Neural cell (in vitro differentiated cells): ENCODE results near the gene RPRD1A. TPM values are rescaled to one million over a fixed set of nuclear protein-coding genes. Genes with fewer than 3 reads are reported as not detected.

ENCODE experiments used
- H2AFZ ChIP-seq: fragments of 200-600, 300-800 bp; sonication (generic), shearing (Covaris generic); 2 replicates; pipeline ENCODE4 v1.6.0; 2014; ENCODE audit warnings: low read depth, mild to moderate bottlenecking, antibody characterized with exemption, low read length, moderate library complexity
- H3F3A ChIP-seq: fragments of 200-600 bp; shearing (Covaris generic); 2 replicates; pipeline ENCODE4 v1.6.1; 2016; ENCODE audit warnings: mild to moderate bottlenecking, moderate library complexity, mixed read lengths, antibody characterized with exemption, low read length; ENCODE audit not compliant: insufficient read depth, poor library complexity, severe bottlenecking
- H3K27ac ChIP-seq: fragments of 200-600, 300-800 bp; sonication (generic), shearing (Covaris generic); 2 replicates; pipeline ENCODE4 v1.5.1; 2014; ENCODE audit warnings: mild to moderate bottlenecking, low read length, moderate library complexity
- H3K27me3 ChIP-seq: fragments of 300-800, 200-600 bp; sonication (generic), shearing (Covaris generic); 2 replicates; pipeline ENCODE4 v1.6.0; 2014; ENCODE audit warnings: mild to moderate bottlenecking, low read depth, low read length, moderate library complexity; ENCODE audit not compliant: insufficient read depth
- H3K36me3 ChIP-seq: fragments of 300-800, 200-600 bp; sonication (generic), shearing (Covaris generic); 2 replicates; pipeline ENCODE4 v1.5.1; 2014; ENCODE audit warnings: mild to moderate bottlenecking, antibody characterized with exemption, low read length, moderate library complexity; ENCODE audit not compliant: insufficient read depth
- H3K4me2 ChIP-seq: fragments of 300-800, 200-600 bp; sonication (generic), shearing (Covaris generic); 2 replicates; pipeline ENCODE4 v1.6.0; 2014; ENCODE audit warnings: mild to moderate bottlenecking, low read length
- H3K4me3 ChIP-seq: fragments of 300-800, 200-600 bp; sonication (generic), shearing (Covaris generic); 2 replicates; pipeline ENCODE4 v1.5.1; 2014; ENCODE audit warnings: mild to moderate bottlenecking, low read length, moderate library complexity
- H3K79me2 ChIP-seq: fragments of 200-600 bp; shearing (Covaris generic); replicated peaks from 2 replicates; pipeline ENCODE4 v1.6.0; 2014; ENCODE audit warnings: mild to moderate bottlenecking, low read length, moderate library complexity; ENCODE audit not compliant: insufficient read depth
- H3K9ac ChIP-seq: fragments of 300-800, 200-600 bp; sonication (generic), shearing (Covaris generic); 2 replicates; pipeline ENCODE4 v1.6.1; 2016; ENCODE audit warnings: mild to moderate bottlenecking, low read length, mixed read lengths
- H3K9me2 ChIP-seq: fragments of 200-600 bp; shearing (Covaris generic); 2 replicates; pipeline ENCODE4 v1.6.1; 2016; ENCODE audit warnings: mild to moderate bottlenecking, low read length, mixed read lengths; ENCODE audit not compliant: insufficient read depth
- H3K9me3 ChIP-seq: fragments of 200-600, 300-800 bp; sonication (generic), shearing (Covaris generic); 2 replicates; pipeline ENCODE4 v1.6.1; 2016; ENCODE audit warnings: mild to moderate bottlenecking, mixed run types, low read length, moderate library complexity, mixed read lengths
- H4K20me1 ChIP-seq: fragments of 200-600 bp; shearing (Covaris generic); 2 replicates; pipeline ENCODE4 v1.6.1; 2016; ENCODE audit warnings: mild to moderate bottlenecking, mixed run types; ENCODE audit not compliant: insufficient read depth
- EP300 ChIP-seq: fragments of 450-650 bp; conservative IDR thresholded peaks from 2 replicates; pipeline ENCODE4 v1.6.1; 2014; ENCODE audit warnings: antibody characterized with exemption, mild to moderate bottlenecking, moderate library complexity; ENCODE audit not compliant: poor library complexity, severe bottlenecking
- EZH2 ChIP-seq: fragments of 200-600, 300-800 bp; shearing (Covaris generic), sonication (generic); IDR thresholded peaks from 2 replicates; pipeline ENCODE4 v1.6.1; 2014; ENCODE audit warnings: antibody characterized with exemption, low read length, borderline replicate concordance, mild to moderate bottlenecking; ENCODE audit not compliant: insufficient read depth, poor library complexity, severe bottlenecking
- MXI1 ChIP-seq: fragments of 450-650 bp; conservative IDR thresholded peaks from 2 replicates; pipeline ENCODE4 v1.6.1; 2014; ENCODE audit warnings: antibody characterized with exemption, mild to moderate bottlenecking; ENCODE audit not compliant: poor library complexity, severe bottlenecking
- POLR2AphosphoS5 ChIP-seq: IDR thresholded peaks from 2 replicates; pipeline ENCODE4 v1.6.1; 2012
- RAD21 ChIP-seq: fragments of 450-650 bp; conservative IDR thresholded peaks from 2 replicates; pipeline ENCODE4 v1.6.1; 2014; ENCODE audit warnings: antibody characterized with exemption, mild to moderate bottlenecking, moderate library complexity
- SMC3 ChIP-seq: fragments of 450-650 bp; conservative IDR thresholded peaks from 2 replicates; pipeline ENCODE4 v1.6.1; 2014; ENCODE audit warnings: antibody characterized with exemption, mild to moderate bottlenecking, moderate library complexity; ENCODE audit not compliant: poor library complexity
- TAF1 ChIP-seq: IDR thresholded peaks from 2 replicates; pipeline ENCODE4 v1.6.1; 2012; ENCODE audit warnings: low read depth
- polyA plus RNA-seq: library from polyadenylated mRNA; depleted of rRNA; stranded (reverse); fragments of >200 nt; gene quantifications from 2 replicates; pipeline ENCODE4 v1.2.3, GENCODE V29; 2014
- TF ChIP-seq, protein P1 (sequence below): fragments of 450-650 bp; IDR thresholded peaks from 2 replicates; pipeline ENCODE4 v1.5.1; 2014; ENCODE audit warnings: antibody characterized with exemption, mild to moderate bottlenecking, moderate library complexity; ENCODE audit not compliant: poor library complexity, severe bottlenecking
- TF ChIP-seq, protein P2 (sequence below): IDR thresholded peaks from 2 replicates; pipeline ENCODE4 v1.6.1; 2012; ENCODE audit warnings: borderline replicate concordance

The RPRD1A gene
- polyA plus RNA-seq, 1 donor from 2014 or later = 129 TPM

DNA sequence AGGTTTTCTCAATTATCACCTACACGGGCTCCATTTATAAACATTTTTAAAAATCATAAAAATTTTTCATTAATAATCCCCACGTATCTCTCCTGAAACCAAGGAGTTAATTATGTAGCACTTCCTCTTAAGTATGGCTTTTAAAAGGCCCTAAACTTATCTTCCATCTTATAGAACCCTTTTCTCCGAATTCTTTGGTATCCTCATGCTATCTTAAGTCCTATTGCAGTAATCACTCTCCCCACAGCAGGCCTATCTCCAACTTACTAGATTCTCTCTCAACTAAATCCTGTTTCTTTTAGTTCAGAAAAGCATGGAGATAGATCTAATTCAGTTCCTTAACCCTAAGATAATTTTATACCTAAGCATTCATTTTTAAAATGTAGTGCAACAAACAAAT lies 26.2 kb downstream of the RPRD1A start:
- TF ChIP-seq EP300 (no peak), EZH2 (no peak), MXI1 (no peak)
- H3K4me3 ChIP-seq = no peak overlapping the region
- no peaks in the 10 kb centered on the region for H3K27me3 ChIP-seq
- no peaks in the 10 kb centered on the region for H3F3A ChIP-seq
- no peak overlapping the region for H3K4me2 ChIP-seq
- H3K36me3 ChIP-seq = peaks cover 4% of the 10 kb centered on the region
- no peak overlapping the region for H2AFZ ChIP-seq
- no peaks in the 10 kb centered on the region for H4K20me1 ChIP-seq
- H3K27ac ChIP-seq = no peak overlapping the region
- no peak overlapping the region for H3K9ac ChIP-seq
- no peaks in the 10 kb centered on the region for H3K9me2 ChIP-seq
- H3K79me2 ChIP-seq = peaks cover 74% of the 10 kb centered on the region
- peaks cover 5% of the 10 kb centered on the region for H3K9me3 ChIP-seq

DNA sequence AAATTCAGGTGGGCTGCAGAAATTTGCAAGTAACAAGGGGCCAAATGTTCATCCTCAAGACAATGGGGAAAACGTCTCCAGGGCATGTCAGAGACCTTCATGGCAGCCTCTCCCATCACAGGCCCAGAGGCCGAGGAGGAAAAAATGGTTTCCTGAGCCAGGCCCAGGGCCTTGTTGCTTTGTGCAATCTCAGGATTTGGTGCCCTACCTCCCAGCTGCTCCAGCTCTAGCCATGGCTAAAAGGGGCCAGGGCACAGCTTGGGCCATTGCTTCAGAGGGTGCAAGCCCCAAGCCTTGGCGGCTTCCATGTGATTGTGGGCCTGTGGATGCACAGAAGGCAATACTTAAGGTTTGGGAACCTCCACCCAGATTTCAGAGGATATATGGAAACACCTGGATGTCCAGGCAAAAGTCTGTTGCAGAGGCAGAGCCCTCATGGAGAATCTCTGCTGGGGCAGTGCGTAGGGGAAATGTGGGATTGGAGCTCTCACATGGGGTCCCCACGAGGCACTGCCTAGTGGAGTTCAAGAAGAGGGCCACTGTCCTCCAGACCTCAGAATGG lies 29.2 kb downstream of the RPRD1A start:
- H2AFZ ChIP-seq = no peak overlapping the region
- H3K79me2 ChIP-seq = peaks cover 72% of the 10 kb centered on the region
- TF ChIP-seq RAD21 = no peak
- TF ChIP-seq, protein P1, sequence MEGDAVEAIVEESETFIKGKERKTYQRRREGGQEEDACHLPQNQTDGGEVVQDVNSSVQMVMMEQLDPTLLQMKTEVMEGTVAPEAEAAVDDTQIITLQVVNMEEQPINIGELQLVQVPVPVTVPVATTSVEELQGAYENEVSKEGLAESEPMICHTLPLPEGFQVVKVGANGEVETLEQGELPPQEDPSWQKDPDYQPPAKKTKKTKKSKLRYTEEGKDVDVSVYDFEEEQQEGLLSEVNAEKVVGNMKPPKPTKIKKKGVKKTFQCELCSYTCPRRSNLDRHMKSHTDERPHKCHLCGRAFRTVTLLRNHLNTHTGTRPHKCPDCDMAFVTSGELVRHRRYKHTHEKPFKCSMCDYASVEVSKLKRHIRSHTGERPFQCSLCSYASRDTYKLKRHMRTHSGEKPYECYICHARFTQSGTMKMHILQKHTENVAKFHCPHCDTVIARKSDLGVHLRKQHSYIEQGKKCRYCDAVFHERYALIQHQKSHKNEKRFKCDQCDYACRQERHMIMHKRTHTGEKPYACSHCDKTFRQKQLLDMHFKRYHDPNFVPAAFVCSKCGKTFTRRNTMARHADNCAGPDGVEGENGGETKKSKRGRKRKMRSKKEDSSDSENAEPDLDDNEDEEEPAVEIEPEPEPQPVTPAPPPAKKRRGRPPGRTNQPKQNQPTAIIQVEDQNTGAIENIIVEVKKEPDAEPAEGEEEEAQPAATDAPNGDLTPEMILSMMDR = no peak
- no peak for TF ChIP-seq EZH2
- TF ChIP-seq SMC3 = no peak
- no peak for TF ChIP-seq TAF1
- TF ChIP-seq POLR2AphosphoS5 = no peak
- TF ChIP-seq, protein P2, sequence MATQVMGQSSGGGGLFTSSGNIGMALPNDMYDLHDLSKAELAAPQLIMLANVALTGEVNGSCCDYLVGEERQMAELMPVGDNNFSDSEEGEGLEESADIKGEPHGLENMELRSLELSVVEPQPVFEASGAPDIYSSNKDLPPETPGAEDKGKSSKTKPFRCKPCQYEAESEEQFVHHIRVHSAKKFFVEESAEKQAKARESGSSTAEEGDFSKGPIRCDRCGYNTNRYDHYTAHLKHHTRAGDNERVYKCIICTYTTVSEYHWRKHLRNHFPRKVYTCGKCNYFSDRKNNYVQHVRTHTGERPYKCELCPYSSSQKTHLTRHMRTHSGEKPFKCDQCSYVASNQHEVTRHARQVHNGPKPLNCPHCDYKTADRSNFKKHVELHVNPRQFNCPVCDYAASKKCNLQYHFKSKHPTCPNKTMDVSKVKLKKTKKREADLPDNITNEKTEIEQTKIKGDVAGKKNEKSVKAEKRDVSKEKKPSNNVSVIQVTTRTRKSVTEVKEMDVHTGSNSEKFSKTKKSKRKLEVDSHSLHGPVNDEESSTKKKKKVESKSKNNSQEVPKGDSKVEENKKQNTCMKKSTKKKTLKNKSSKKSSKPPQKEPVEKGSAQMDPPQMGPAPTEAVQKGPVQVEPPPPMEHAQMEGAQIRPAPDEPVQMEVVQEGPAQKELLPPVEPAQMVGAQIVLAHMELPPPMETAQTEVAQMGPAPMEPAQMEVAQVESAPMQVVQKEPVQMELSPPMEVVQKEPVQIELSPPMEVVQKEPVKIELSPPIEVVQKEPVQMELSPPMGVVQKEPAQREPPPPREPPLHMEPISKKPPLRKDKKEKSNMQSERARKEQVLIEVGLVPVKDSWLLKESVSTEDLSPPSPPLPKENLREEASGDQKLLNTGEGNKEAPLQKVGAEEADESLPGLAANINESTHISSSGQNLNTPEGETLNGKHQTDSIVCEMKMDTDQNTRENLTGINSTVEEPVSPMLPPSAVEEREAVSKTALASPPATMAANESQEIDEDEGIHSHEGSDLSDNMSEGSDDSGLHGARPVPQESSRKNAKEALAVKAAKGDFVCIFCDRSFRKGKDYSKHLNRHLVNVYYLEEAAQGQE = no peak
- no peak for TF ChIP-seq MXI1
- TF ChIP-seq EP300 = no peak
- no peak overlapping the region for H3K9ac ChIP-seq
- H3F3A ChIP-seq = no peaks in the 10 kb centered on the region
- H3K27ac ChIP-seq = no peak overlapping the region
- H3K4me3 ChIP-seq = no peak overlapping the region
- H4K20me1 ChIP-seq = no peaks in the 10 kb centered on the region
- H3K9me2 ChIP-seq = no peaks in the 10 kb centered on the region
- no peak overlapping the region for H3K4me2 ChIP-seq
- H3K9me3 ChIP-seq = peaks cover 5% of the 10 kb centered on the region
- peaks cover 4% of the 10 kb centered on the region for H3K36me3 ChIP-seq
- H3K27me3 ChIP-seq = no peaks in the 10 kb centered on the region
